Measurements from ENCODE around the gene CACNG5. TPM values are rescaled to one million over a fixed set of nuclear protein-coding genes. Genes with fewer than 3 reads are reported as not detected.

CACNG5 gene
- total RNA-seq, 4 donors from 2014 or later: not detected

DNA sequence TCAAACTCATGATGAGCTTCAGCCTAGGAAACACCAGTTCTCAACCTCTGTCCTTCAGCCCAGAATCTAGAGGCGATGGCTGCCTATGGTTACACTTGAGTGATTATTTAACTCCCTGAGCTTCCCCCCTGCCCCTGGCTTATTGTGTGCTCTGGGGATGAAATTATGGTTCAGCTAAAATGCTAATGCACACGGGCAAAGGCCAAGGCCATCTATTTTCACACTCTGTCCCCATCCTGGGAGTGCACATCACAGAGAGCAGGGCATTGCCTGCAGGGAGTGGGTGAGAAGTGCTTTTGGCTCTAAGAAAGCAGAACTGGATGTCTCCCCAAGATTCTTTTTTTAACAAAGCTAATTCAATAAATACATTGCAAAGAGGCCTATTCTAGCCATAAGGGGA lies 21.6 kb upstream of the CACNG5 start:
- no peaks in the 10 kb centered on the region for H3K4me1 ChIP-seq
- peaks cover 0 to 10% (median 0%) of the 10 kb centered on the region in 4 donors for H3K9me3 ChIP-seq
- WGBS: 75% methylated on average over 2 of the region's 2 CpGs
- intact Hi-C loops (cut with DNase I): no loop called here
- H3K27ac ChIP-seq (replicated peaks in 1 of 4): no peak overlapping the region
- no peaks in the 10 kb centered on the region for H3K36me3 ChIP-seq
- no peak for TF ChIP-seq EP300 (IDR thresholded peaks at IDR 0.05)
- H3K27me3 ChIP-seq: peaks cover 0 to 3% (median 0%) of the 10 kb centered on the region in 4 donors
- no peak overlapping the region for H3K4me3 ChIP-seq
- DNase-seq (ENCODE audit: extremely low spot score): no peak

GRCh38 chr17:66814026-66814425 lies 20.9 kb upstream of the CACNG5 start:
- Histone ChIP-seq H3K4me1 (no peaks in the 10 kb centered on the region), H3K27ac (replicated peaks in 1 of 4) (no peak overlapping the region), H3K9me3 (peaks cover 0 to 12% (median 0%) of the 10 kb centered on the region in 4 donors), H3K36me3 (no peaks in the 10 kb centered on the region), H3K27me3 (peaks cover 0 to 6% (median 0%) of the 10 kb centered on the region in 4 donors), H3K4me3 (no peak overlapping the region)
- 88% methylated on average over 5 of the region's 6 CpGs for WGBS
- TF ChIP-seq POLR2A (IDR thresholded peaks at IDR 0.05; ENCODE audit: low read depth) (no peak), CTCF (IDR thresholded peaks at IDR 0.05) (no peak), POLR2AphosphoS5 (IDR thresholded peaks at IDR 0.05) (no peak), EP300 (IDR thresholded peaks at IDR 0.05) (no peak)
- no peak for DNase-seq (ENCODE audit: extremely low spot score)
- intact Hi-C loops (cut with DNase I): no loop called here

DNA sequence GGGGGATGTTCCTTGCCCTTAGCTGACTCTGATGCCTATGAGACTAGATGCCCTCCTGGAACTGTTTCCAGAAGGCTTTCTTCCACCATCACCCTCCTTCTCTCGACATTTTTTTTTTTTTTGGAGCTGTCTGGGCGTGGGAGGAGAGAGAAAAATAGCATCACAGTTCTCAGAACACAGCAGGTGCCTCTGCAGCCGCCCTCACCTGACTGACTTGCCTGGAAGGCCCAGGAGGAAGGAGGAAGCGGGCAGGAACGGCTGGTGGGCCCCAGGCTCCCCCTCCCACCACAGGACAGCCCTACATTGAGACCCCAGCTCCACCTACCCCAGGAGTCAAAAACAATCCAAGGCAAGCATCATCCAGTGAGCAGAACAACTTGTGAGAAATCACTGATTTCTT lies 20.3 kb upstream of the CACNG5 start:
- TF ChIP-seq POLR2A (IDR thresholded peaks at IDR 0.05; ENCODE audit: low read depth) (no peak), EP300 (IDR thresholded peaks at IDR 0.05) (no peak), POLR2AphosphoS5 (IDR thresholded peaks at IDR 0.05) (no peak), CTCF (IDR thresholded peaks at IDR 0.05) (no peak)
- DNase-seq (ENCODE audit: extremely low spot score): no peak
- no peak overlapping the region for H3K27ac ChIP-seq (replicated peaks in 1 of 4)
- WGBS: 57% methylated on average over 5 of the region's 5 CpGs
- H3K36me3 ChIP-seq: no peaks in the 10 kb centered on the region
- intact Hi-C loops (cut with DNase I): no loop called here
- H3K4me1 ChIP-seq: no peaks in the 10 kb centered on the region
- no peak overlapping the region for H3K4me3 ChIP-seq
- H3K9me3 ChIP-seq: peaks cover 0 to 12% (median 0%) of the 10 kb centered on the region in 4 donors
- peaks cover 0 to 6% (median 0%) of the 10 kb centered on the region in 4 donors for H3K27me3 ChIP-seq

- Histone ChIP-seq H3K27me3 (peaks cover 0 to 12% (median 0%) of the 10 kb centered on the region in 4 donors), H3K4me3 (no peak overlapping the region), H3K36me3 (no peaks in the 10 kb centered on the region), H3K27ac (replicated peaks in 1 of 4) (no peak overlapping the region), H3K4me1 (no peaks in the 10 kb centered on the region), H3K9me3 (peaks cover 0 to 12% (median 0%) of the 10 kb centered on the region in 4 donors)
- no peak for TF ChIP-seq POLR2AphosphoS5 (IDR thresholded peaks at IDR 0.05)
- DNase-seq (ENCODE audit: extremely low spot score): no peak
- intact Hi-C loops (cut with DNase I): no loop called here
- 100% methylated on average over 1 of the region's 1 CpG for WGBS
Measured at GRCh38 chr17:66817750-66818149, 17.2 kb upstream of the CACNG5 start.

DNA sequence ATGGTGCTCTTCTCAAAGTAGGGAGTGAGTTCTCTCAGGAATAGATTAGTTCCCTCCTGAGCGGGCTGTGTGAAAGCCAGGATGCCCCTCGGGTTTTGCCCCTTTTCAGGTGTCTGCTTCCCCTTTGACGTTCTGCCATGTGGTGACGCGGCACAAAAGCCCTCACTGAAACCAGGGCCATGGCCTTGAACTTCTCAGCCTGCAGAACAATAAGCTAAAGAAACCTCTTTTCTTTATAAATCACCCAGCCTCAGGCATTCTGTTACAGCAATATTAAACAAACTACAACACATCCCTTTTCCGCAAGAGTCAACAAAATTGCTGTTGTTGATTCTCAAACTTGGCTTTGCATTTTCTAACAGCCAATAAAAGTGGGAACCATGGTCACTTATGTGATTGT lies 15.5 kb upstream of the CACNG5 start:
- H3K4me1 ChIP-seq: no peaks in the 10 kb centered on the region
- H3K9me3 ChIP-seq: peaks cover 0 to 12% (median 0%) of the 10 kb centered on the region in 4 donors
- no peak overlapping the region for H3K4me3 ChIP-seq
- WGBS: 86% methylated on average over 6 of the region's 6 CpGs
- H3K27ac ChIP-seq (replicated peaks in 1 of 4): no peak overlapping the region
- H3K27me3 ChIP-seq: peaks cover 0 to 29% (median 0%) of the 10 kb centered on the region in 4 donors
- H3K36me3 ChIP-seq: no peaks in the 10 kb centered on the region
- intact Hi-C loops (cut with DNase I): no loop called here
- no peak for DNase-seq (ENCODE audit: extremely low spot score)
- TF ChIP-seq POLR2AphosphoS5 (IDR thresholded peaks at IDR 0.05) (no peak), CTCF (IDR thresholded peaks at IDR 0.05) (no peak), EP300 (IDR thresholded peaks at IDR 0.05) (no peak), POLR2A (IDR thresholded peaks at IDR 0.05; ENCODE audit: low read depth) (no peak)

GRCh38 chr17:66822009-66822408 lies 12.9 kb upstream of the CACNG5 start:
- Histone ChIP-seq H3K27ac (replicated peaks in 1 of 4) (no peak overlapping the region), H3K36me3 (no peaks in the 10 kb centered on the region), H3K4me3 (no peak overlapping the region), H3K4me1 (no peaks in the 10 kb centered on the region), H3K27me3 (peaks cover 0 to 36% (median 0%) of the 10 kb centered on the region in 4 donors), H3K9me3 (peaks cover 0 to 12% (median 2%) of the 10 kb centered on the region in 4 donors)
- TF ChIP-seq POLR2A (IDR thresholded peaks at IDR 0.05; ENCODE audit: low read depth) (no peak), POLR2AphosphoS5 (IDR thresholded peaks at IDR 0.05) (no peak), EP300 (IDR thresholded peaks at IDR 0.05) (no peak), CTCF (IDR thresholded peaks at IDR 0.05) (no peak)
- WGBS: 77% methylated on average over 8 of the region's 8 CpGs
- intact Hi-C loops (cut with DNase I): no loop called here
- no peak for DNase-seq (ENCODE audit: extremely low spot score)
